HG02571 (cell line): ENCODE measurements around the gene APOLD1.
A peak's percentile ranks its signal among the peaks of the same experiment; 100 is the strongest.
"Not testable (repeated sequence)": the region's sequence is repeated elsewhere in the genome, so short reads cannot be mapped to it uniquely, and the experiment has no call there.

ENCODE experiments used
- ATAC-seq: cut with Tn5 transposase; IDR thresholded peaks from one replicate; pipeline ENCODE4 v1.9.1; 2021; ENCODE audit warnings: mild to moderate bottlenecking, moderate library complexity; ENCODE audit not compliant: unreplicated experiment

Gene APOLD1

GRCh38 chr12:12784911-12785814 is at the start of gene APOLD1:
TSS of gene APOLD1 (plus strand) at chr12:12785659. CDS start at chr12:12785692, 33 bp downstream.
- ATAC-seq = no peak

- peak; percentile 63 for ATAC-seq
Measured at GRCh38 chr12:12736759-12737676, 48.4 kb upstream of the APOLD1 start.

GRCh38 chr12:12738152-12738551 is 47.3 kb upstream of the APOLD1 start:
- not testable (repeated sequence) for ATAC-seq

- ATAC-seq = no peak
Measured at GRCh38 chr12:12741660-12742059, 43.8 kb upstream of the APOLD1 start.

- ATAC-seq = no peak
Measured at GRCh38 chr12:12744546-12745305, 40.7 kb upstream of the APOLD1 start.

- no peak for ATAC-seq
Measured at GRCh38 chr12:12745576-12746211, 39.8 kb upstream of the APOLD1 start.

- no peak for ATAC-seq
Measured at GRCh38 chr12:12747278-12747677, 38.2 kb upstream of the APOLD1 start.

GRCh38 chr12:12748044-12748443 is 37.4 kb upstream of the APOLD1 start:
- ATAC-seq = no peak

GRCh38 chr12:12749433-12749832 is 36.0 kb upstream of the APOLD1 start:
- ATAC-seq = no peak

GRCh38 chr12:12755923-12756322 is 29.5 kb upstream of the APOLD1 start:
- ATAC-seq = no peak

- no peak for ATAC-seq
Measured at GRCh38 chr12:12757121-12757520, 28.3 kb upstream of the APOLD1 start.

- no peak for ATAC-seq
Measured at GRCh38 chr12:12759234-12759915, 26.1 kb upstream of the APOLD1 start.

- ATAC-seq = no peak
Measured at GRCh38 chr12:12764824-12765223, 20.6 kb upstream of the APOLD1 start.

GRCh38 chr12:12770262-12770661 is 15.2 kb upstream of the APOLD1 start:
- ATAC-seq = no peak

- no peak for ATAC-seq
Measured at GRCh38 chr12:12774791-12775190, 10.7 kb upstream of the APOLD1 start.

- ATAC-seq = no peak
Measured at GRCh38 chr12:12776261-12776660, 9.2 kb upstream of the APOLD1 start.

- ATAC-seq = no peak
Measured at GRCh38 chr12:12777092-12777491, 8.4 kb upstream of the APOLD1 start.

GRCh38 chr12:12779007-12779406 is 6.5 kb upstream of the APOLD1 start:
- no peak for ATAC-seq

- ATAC-seq = no peak
Measured at GRCh38 chr12:12779529-12779928, 5.9 kb upstream of the APOLD1 start.

- ATAC-seq = no peak
Measured at GRCh38 chr12:12784116-12784515, 1.3 kb upstream of the APOLD1 start.
